Gastrocnemius medialis (tissue), 4 donors: ENCODE results near the gene SEMA4F. TPM values are rescaled to one million over a fixed set of nuclear protein-coding genes. Genes with fewer than 3 reads are reported as not detected.

ENCODE experiments used
- ATAC-seq, 2 donors: fragments of 150-250 bp; one replicate each; pipeline ENCODE4 v1.9.1; 2016
- DNase-seq, 2 donors: peaks; one replicate each; pipeline ENCODE4 v3.0.0-alpha.2; 2019
- H3K27ac ChIP-seq, 4 donors: fragments of 200-600 bp; sonication (generic); 1 replicate in 1 of 4; 2 replicates in 3 of 4; pipeline ENCODE4 v1.5.1; 2016 to 2018; ENCODE audit warnings: mild to moderate bottlenecking in 2 of 4, moderate library complexity in 1 of 4
- H3K27me3 ChIP-seq, 3 donors: fragments of 200-600 bp; sonication (generic) in 2 of 3; 1 replicate in 1 of 3; 2 replicates in 2 of 3; pipeline versions ENCODE4 v1.5.1 to v1.6.0; 2016 to 2019; ENCODE audit warnings: mild to moderate bottlenecking in 1 of 3, moderate library complexity in 1 of 3
- H3K36me3 ChIP-seq, 2 donors: fragments of 200-600 bp; sonication (generic) in 1 of 2; one replicate each; pipeline ENCODE4 v1.5.1; 2017 to 2018
- H3K4me1 ChIP-seq, 2 donors: fragments of 200-600 bp; sonication (generic) in 1 of 2; one replicate each; pipeline ENCODE4 v1.5.1; 2016 to 2017; ENCODE audit warnings: mild to moderate bottlenecking in 2 of 2
- H3K4me3 ChIP-seq, 4 donors: fragments of 200-600 bp; sonication (generic) in 3 of 4; 1 replicate in 1 of 4; 2 replicates in 3 of 4; pipeline ENCODE4 v1.5.1; 2016 to 2019; ENCODE audit warnings: mild to moderate bottlenecking in 2 of 4
- H3K9me3 ChIP-seq, 3 donors: fragments of 200-600 bp; sonication (generic) in 2 of 3; 1 replicate in 1 of 3; 2 replicates in 2 of 3; pipeline ENCODE4 v1.5.1; 2016 to 2019
- CTCF ChIP-seq, 5 experiments: fragments of 450-650 bp in 3 of 5; fragments of 200-600 bp in 2 of 5; sonication (generic) in 2 of 5; IDR thresholded peaks in 4 of 5; conservative IDR thresholded peaks in 1 of 5; 1 replicate in 4 of 5; 2 replicates in 1 of 5; pipeline ENCODE4 v1.5.1; 2016 to 2019; ENCODE audit warnings: antibody characterized with exemption in 5 of 5, mild to moderate bottlenecking in 3 of 5, moderate library complexity in 3 of 5
- POLR2A ChIP-seq, 2 donors: fragments of 450-650 bp; IDR thresholded peaks; one replicate each; pipeline ENCODE4 v1.6.1; 2017; ENCODE audit warnings: antibody characterized with exemption in 2 of 2, mild to moderate bottlenecking in 2 of 2, moderate library complexity in 2 of 2
- in situ Hi-C, 4 donors: fragments of 200-750 bp; cut with MboI; loops; one replicate each; pipeline versions ENCODE4 v1.15.0 to v1.8.0; 2017; ENCODE audit warnings: low sequenced_read_pairs in 4 of 4
- intact Hi-C: fragments of 100-400 bp; cut with DNase I; formaldehyde crosslinking; loops from one replicate; pipeline ENCODE4 v1.15.1; 2023; ENCODE audit warnings: low total_unique reads
- total RNA-seq, 4 donors: library from RNA; depleted of rRNA; stranded (reverse); fragments of >200 nt; gene quantifications; one replicate each; pipeline versions ENCODE4 v1.1.0 to v1.2.3, GENCODE V29; 2016

The SEMA4F gene
- total RNA-seq, 4 donors from 2014 or later = 0.97 to 1.6 (median 1.4) TPM

- no peak for TF ChIP-seq POLR2A (IDR thresholded peaks at IDR 0.05)
- TF ChIP-seq CTCF (IDR thresholded peaks at IDR 0.05 in 4 of 5, conservative IDR thresholded peaks at IDR 0.05 in 1 of 5) = no peak
- no peak overlapping the region for H3K27ac ChIP-seq
- no peak overlapping the region for H3K4me3 ChIP-seq
- no peak for DNase-seq
- no peaks in the 10 kb centered on the region for H3K9me3 ChIP-seq
- H3K27me3 ChIP-seq = no peaks in the 10 kb centered on the region
- intact Hi-C loops (no loop called here), in situ Hi-C loops (loop anchor here in 1 of 4 donors (25.0 kb wide), 1 partner anchor 918 kb away; no protein-coding TSS in a partner anchor)
- ATAC-seq = no peak
- no peaks in the 10 kb centered on the region for H3K36me3 ChIP-seq
- H3K4me1 ChIP-seq = peaks cover 36 to 40% of the 10 kb centered on the region in 2 donors
These were observed 40.2 kb downstream of the SEMA4F start for GRCh38 chr2:74694281-74694680.

- Histone ChIP-seq H3K4me1 (peaks cover 36 to 40% of the 10 kb centered on the region in 2 donors), H3K27me3 (no peaks in the 10 kb centered on the region), H3K9me3 (no peaks in the 10 kb centered on the region), H3K4me3 (no peak overlapping the region), H3K27ac (peak overlapping the region in 3 of 4 donors; percentile 51 to 72 (median 60)), H3K36me3 (no peaks in the 10 kb centered on the region)
- intact Hi-C loops (no loop called here), in situ Hi-C loops (loop anchor here in 1 of 4 donors (25.0 kb wide), 1 partner anchor 917 kb away; no protein-coding TSS in a partner anchor)
- peak; percentile 32 to 35 for DNase-seq
- TF ChIP-seq CTCF (IDR thresholded peaks at IDR 0.05 in 4 of 5, conservative IDR thresholded peaks at IDR 0.05 in 1 of 5) = no peak
- no peak for TF ChIP-seq POLR2A (IDR thresholded peaks at IDR 0.05)
- ATAC-seq = peak; percentile 93 to 94
These were observed 41.6 kb downstream of the SEMA4F start for GRCh38 chr2:74695663-74696062.

GRCh38 chr2:74696829-74697228 lies 42.8 kb downstream of the SEMA4F start:
- Histone ChIP-seq H3K9me3 (no peaks in the 10 kb centered on the region), H3K27ac (peak overlapping the region in 3 of 4 donors; percentile 52 to 72 (median 60)), H3K4me3 (no peak overlapping the region), H3K36me3 (no peaks in the 10 kb centered on the region), H3K27me3 (no peaks in the 10 kb centered on the region), H3K4me1 (peaks cover 44 to 47% of the 10 kb centered on the region in 2 donors)
- in situ Hi-C loops = loop anchor here in 1 of 4 donors (25.0 kb wide), 1 partner anchor 915 kb away; no protein-coding TSS in a partner anchor
- intact Hi-C loops = no loop called here
- no peak for TF ChIP-seq POLR2A (IDR thresholded peaks at IDR 0.05)
- ATAC-seq (no peak), DNase-seq (no peak)

- Histone ChIP-seq H3K9me3 (no peaks in the 10 kb centered on the region), H3K27me3 (no peaks in the 10 kb centered on the region), H3K36me3 (no peaks in the 10 kb centered on the region), H3K27ac (peak overlapping the region in 1 of 4 donors; percentile 79), H3K4me3 (no peak overlapping the region), H3K4me1 (peaks cover 46 to 48% of the 10 kb centered on the region in 2 donors)
- intact Hi-C loops (no loop called here), in situ Hi-C loops (no loop called here)
- DNase-seq (no peak), ATAC-seq (no peak)
- TF ChIP-seq POLR2A (IDR thresholded peaks at IDR 0.05) (no peak), CTCF (IDR thresholded peaks at IDR 0.05 in 4 of 5, conservative IDR thresholded peaks at IDR 0.05 in 1 of 5) (no peak)
These were observed 46.8 kb downstream of the SEMA4F start for GRCh38 chr2:74700643-74701372.

- Histone ChIP-seq H3K4me1 (peaks cover 41 to 49% of the 10 kb centered on the region in 2 donors), H3K4me3 (no peak overlapping the region), H3K9me3 (no peaks in the 10 kb centered on the region), H3K36me3 (no peaks in the 10 kb centered on the region), H3K27me3 (no peaks in the 10 kb centered on the region), H3K27ac (peak overlapping the region in 3 of 4 donors; percentile 64 to 80 (median 79))
- TF ChIP-seq CTCF (IDR thresholded peaks at IDR 0.05 in 4 of 5, conservative IDR thresholded peaks at IDR 0.05 in 1 of 5) = no peak
- TF ChIP-seq POLR2A (IDR thresholded peaks at IDR 0.05) = no peak
- ATAC-seq (no peak), DNase-seq (no peak)
- in situ Hi-C loops (no loop called here), intact Hi-C loops (no loop called here)
These were observed 48.1 kb downstream of the SEMA4F start for GRCh38 chr2:74702001-74702715.
